CD14-positive monocyte (primary cell): ENCODE data around the gene HSCB. TPM values are rescaled to one million over a fixed set of nuclear protein-coding genes. Genes with fewer than 3 reads are reported as not detected.

Experiments
- DNase-seq, 3 donors: peaks; one replicate each; pipeline ENCODE4 v3.0.0-alpha.2; 2011 to 2022
- H2AFZ ChIP-seq: 2 replicates; pipeline ENCODE4 v1.6.0; 2012; ENCODE audit warnings: mild to moderate bottlenecking, low read depth, low read length, inconsistent platforms; ENCODE audit not compliant: insufficient read depth, poor library complexity, severe bottlenecking
- H3K27ac ChIP-seq, 2 donors: 1 replicate in 1 of 2; 2 replicates in 1 of 2; pipeline ENCODE4 v1.5.1; 2012 to 2013; ENCODE audit warnings: low read length in 2 of 2, control low read depth in 1 of 2, inconsistent platforms in 1 of 2, low read depth in 1 of 2, mild to moderate bottlenecking in 1 of 2
- H3K27me3 ChIP-seq, 2 donors: one replicate each; pipeline versions ENCODE4 v1.6.0 to v1.6.1; 2011 to 2013; ENCODE audit warnings: low read length in 2 of 2; ENCODE audit not compliant: control insufficient read depth in 2 of 2, insufficient read depth in 2 of 2
- H3K36me3 ChIP-seq, 2 donors: replicated peaks in 1 of 2; 1 replicate in 1 of 2; 2 replicates in 1 of 2; pipeline versions ENCODE4 v1.5.1 to v1.6.1; 2012 to 2013; ENCODE audit warnings: low read length in 2 of 2, control low read depth in 1 of 2, inconsistent platforms in 1 of 2, mild to moderate bottlenecking in 1 of 2; ENCODE audit not compliant: insufficient read depth in 2 of 2, control insufficient read depth in 1 of 2
- H3K4me1 ChIP-seq, 2 donors: 1 replicate in 1 of 2; 2 replicates in 1 of 2; pipeline versions ENCODE4 v1.5.1 to v1.6.1; 2012 to 2013; ENCODE audit warnings: low read length in 2 of 2, control low read depth in 1 of 2, inconsistent platforms in 1 of 2, mild to moderate bottlenecking in 1 of 2, moderate library complexity in 1 of 2; ENCODE audit not compliant: insufficient read depth in 2 of 2, control insufficient read depth in 1 of 2
- H3K4me2 ChIP-seq: replicated peaks from 2 replicates; pipeline ENCODE3; 2012; ENCODE audit warnings: low read length, moderate library complexity, mild to moderate bottlenecking; ENCODE audit not compliant: poor library complexity, severe bottlenecking; ENCODE audit errors: extremely low read depth
- H3K4me3 ChIP-seq, 3 experiments: fragments of 200-600 bp in 1 of 3; sonication (generic) in 1 of 3; replicated peaks in 1 of 3; 1 replicate in 2 of 3; 2 replicates in 1 of 3; pipeline ENCODE4 v1.5.1; 2011 to 2013; ENCODE audit warnings: low read length in 3 of 3, mild to moderate bottlenecking in 3 of 3, control low read depth in 2 of 3, low read depth in 2 of 3, inconsistent platforms in 1 of 3, moderate library complexity in 1 of 3
- H3K79me2 ChIP-seq: 2 replicates; pipeline ENCODE4 v1.6.0; 2012; ENCODE audit warnings: mild to moderate bottlenecking, control low read depth, inconsistent platforms, low read length, moderate library complexity; ENCODE audit not compliant: insufficient read depth
- H3K9ac ChIP-seq: 2 replicates; pipeline ENCODE4 v1.6.0; 2017; ENCODE audit warnings: low read length, mild to moderate bottlenecking; ENCODE audit not compliant: insufficient read depth, poor library complexity, severe bottlenecking
- H3K9me3 ChIP-seq, 2 donors: replicated peaks in 1 of 2; 1 replicate in 1 of 2; 2 replicates in 1 of 2; pipeline versions ENCODE4 v1.5.1 to v1.6.1; 2012 to 2013; ENCODE audit warnings: low read length in 2 of 2, control low read depth in 1 of 2; ENCODE audit not compliant: control insufficient read depth in 1 of 2, insufficient read depth in 1 of 2
- H4K20me1 ChIP-seq: 2 replicates; pipeline ENCODE4 v1.6.0; 2012; ENCODE audit warnings: mild to moderate bottlenecking, low read length, control low read depth, moderate library complexity; ENCODE audit not compliant: insufficient read depth
- H3K27ac Mint-ChIP-seq, 7 donors: one replicate each; pipeline ENCODE4 v1.8.0; 2020; ENCODE audit warnings: mild to moderate bottlenecking in 7 of 7, mixed read lengths in 7 of 7, moderate library complexity in 6 of 7, inconsistent platforms in 2 of 7
- H3K27me3 Mint-ChIP-seq, 3 donors: one replicate each; pipeline ENCODE4 v1.8.0; 2021 to 2022; ENCODE audit warnings: low read depth in 3 of 3, mild to moderate bottlenecking in 3 of 3, mixed read lengths in 3 of 3, moderate library complexity in 3 of 3, inconsistent platforms in 1 of 3
- H3K36me3 Mint-ChIP-seq, 2 donors: one replicate each; pipeline ENCODE4 v1.8.0; 2020; ENCODE audit warnings: mixed read lengths in 2 of 2, inconsistent platforms in 1 of 2, mild to moderate bottlenecking in 1 of 2
- H3K4me1 Mint-ChIP-seq: one replicate; pipeline ENCODE4 v1.8.0; 2020; ENCODE audit warnings: mild to moderate bottlenecking, mixed read lengths
- H3K4me3 Mint-ChIP-seq, 2 donors: one replicate each; pipeline ENCODE4 v1.8.0; 2020; ENCODE audit warnings: mild to moderate bottlenecking in 2 of 2, mixed read lengths in 2 of 2, moderate library complexity in 1 of 2
- H3K9me3 Mint-ChIP-seq, 7 donors: one replicate each; pipeline ENCODE4 v1.8.0; 2020 to 2022; ENCODE audit warnings: mixed read lengths in 7 of 7, mild to moderate bottlenecking in 6 of 7, moderate library complexity in 6 of 7, inconsistent platforms in 2 of 7
- WGBS: methylation state at CpG from one replicate; pipeline ENCODE4 v1.1.5; 2013; ENCODE audit warnings: missing lambda C conversion rate; ENCODE audit not compliant: insufficient coverage; 5-methylcytosine and 5-hydroxymethylcytosine counted together
- intact Hi-C, 2 donors: fragments of 100-400 bp; cut with micrococcal nuclease; formaldehyde crosslinking; loops; one replicate each; pipeline versions ENCODE4 v1.15.0 to v1.15.1; 2023
- polyA plus RNA-seq, 3 donors: library from polyadenylated mRNA; depleted of rRNA in 1 of 3; unstranded in 2 of 3; stranded (reverse) in 1 of 3; fragments of 300-500 nt in 2 of 3; fragments of >200 nt in 1 of 3; fragmentation: Illumina TruSeq in 2 of 3; gene quantifications; 1 replicate in 2 of 3; 2 replicates in 1 of 3; pipeline ENCODE4 v1.2.3, GENCODE V29; 2012 to 2021
- TF ChIP-seq, protein P1 (sequence below): fragments of 200-600 bp; IDR thresholded peaks from one replicate; pipeline ENCODE4 v1.8.0; 2022; ENCODE audit warnings: antibody characterized with exemption, mild to moderate bottlenecking

Gene HSCB
- polyA plus RNA-seq, 3 donors, result 10.1 to 13.2 (median 10.3) TPM

GRCh38 chr22:28766628-28767027 is 24.8 kb downstream of the HSCB start:
- Histone ChIP-seq H3K4me1 (no peaks in the 10 kb centered on the region), H2AFZ (no peak overlapping the region), H3K36me3 (no peaks in the 10 kb centered on the region), H3K27me3 (no peaks in the 10 kb centered on the region), H4K20me1 (no peaks in the 10 kb centered on the region), H3K4me2 (no peak overlapping the region), H3K9ac (no peak overlapping the region), H3K27ac (no peak overlapping the region), H3K79me2 (no peaks in the 10 kb centered on the region), H3K4me3 (no peak overlapping the region), H3K9me3 (peaks cover 5% of the 10 kb centered on the region in 2 donors)
- Mint-ChIP-seq H3K27me3 (peaks cover 3 to 6% (median 3%) of the 10 kb centered on the region in 3 donors), H3K36me3 (no peaks in the 10 kb centered on the region), H3K9me3 (peaks cover 0 to 9% (median 7%) of the 10 kb centered on the region in 7 donors), H3K4me3 (no peak overlapping the region), H3K4me1 (no peaks in the 10 kb centered on the region), H3K27ac (no peak overlapping the region)
- TF ChIP-seq, protein P1, sequence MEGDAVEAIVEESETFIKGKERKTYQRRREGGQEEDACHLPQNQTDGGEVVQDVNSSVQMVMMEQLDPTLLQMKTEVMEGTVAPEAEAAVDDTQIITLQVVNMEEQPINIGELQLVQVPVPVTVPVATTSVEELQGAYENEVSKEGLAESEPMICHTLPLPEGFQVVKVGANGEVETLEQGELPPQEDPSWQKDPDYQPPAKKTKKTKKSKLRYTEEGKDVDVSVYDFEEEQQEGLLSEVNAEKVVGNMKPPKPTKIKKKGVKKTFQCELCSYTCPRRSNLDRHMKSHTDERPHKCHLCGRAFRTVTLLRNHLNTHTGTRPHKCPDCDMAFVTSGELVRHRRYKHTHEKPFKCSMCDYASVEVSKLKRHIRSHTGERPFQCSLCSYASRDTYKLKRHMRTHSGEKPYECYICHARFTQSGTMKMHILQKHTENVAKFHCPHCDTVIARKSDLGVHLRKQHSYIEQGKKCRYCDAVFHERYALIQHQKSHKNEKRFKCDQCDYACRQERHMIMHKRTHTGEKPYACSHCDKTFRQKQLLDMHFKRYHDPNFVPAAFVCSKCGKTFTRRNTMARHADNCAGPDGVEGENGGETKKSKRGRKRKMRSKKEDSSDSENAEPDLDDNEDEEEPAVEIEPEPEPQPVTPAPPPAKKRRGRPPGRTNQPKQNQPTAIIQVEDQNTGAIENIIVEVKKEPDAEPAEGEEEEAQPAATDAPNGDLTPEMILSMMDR, result no peak
- DNase-seq, result no peak
- intact Hi-C loops, result no loop called here
- WGBS, result 86% methylated on average over 2 of the region's 3 CpGs

DNA sequence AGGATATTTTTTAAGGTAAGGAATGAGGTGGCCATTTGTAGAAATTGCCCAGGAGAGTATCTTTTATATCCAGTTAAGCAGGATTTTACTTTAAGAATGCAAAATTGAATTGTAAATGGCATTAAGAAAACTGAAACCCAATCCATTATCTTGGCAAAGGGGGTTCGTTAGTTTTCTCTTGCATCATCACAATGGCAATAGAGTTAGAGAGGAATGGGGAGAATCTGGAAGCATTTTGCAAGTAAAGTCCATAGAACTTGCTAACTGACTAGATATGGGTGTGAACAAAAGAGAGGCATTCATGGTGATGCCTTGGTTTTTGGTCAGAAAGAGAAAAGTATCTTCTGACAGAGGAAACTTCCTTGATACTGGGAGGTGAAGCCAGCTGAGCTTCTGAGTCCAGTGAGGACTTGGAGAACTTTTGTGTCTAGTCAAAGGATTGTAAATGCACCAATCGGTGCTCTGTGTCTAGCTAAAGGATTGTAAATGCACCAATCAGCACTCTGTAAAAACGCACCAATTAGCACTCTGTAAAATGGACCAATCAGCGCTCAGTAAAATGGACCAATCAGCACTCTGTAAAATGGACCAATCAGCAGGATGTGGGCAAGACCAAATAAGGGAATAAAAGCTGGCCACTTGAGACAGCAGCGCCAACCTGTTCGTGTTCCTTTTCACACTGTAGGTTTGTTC is 27.0 kb downstream of the HSCB start:
- Mint-ChIP-seq H3K27me3 (peaks cover 0 to 6% (median 3%) of the 10 kb centered on the region in 3 donors), H3K9me3 (peaks cover 0 to 10% (median 7%) of the 10 kb centered on the region in 7 donors), H3K4me1 (peaks cover 9% of the 10 kb centered on the region), H3K4me3 (no peak overlapping the region), H3K36me3 (no peaks in the 10 kb centered on the region), H3K27ac (no peak overlapping the region)
- Histone ChIP-seq H4K20me1 (peaks cover 2% of the 10 kb centered on the region), H3K9ac (no peak overlapping the region), H3K27ac (no peak overlapping the region), H2AFZ (no peak overlapping the region), H3K4me2 (no peak overlapping the region), H3K9me3 (peaks cover 5% of the 10 kb centered on the region in 2 donors), H3K36me3 (no peaks in the 10 kb centered on the region), H3K4me1 (peaks cover 6 to 10% of the 10 kb centered on the region in 2 donors), H3K79me2 (peaks cover 13% of the 10 kb centered on the region), H3K4me3 (no peak overlapping the region), H3K27me3 (no peaks in the 10 kb centered on the region)
- intact Hi-C loops, result no loop called here
- TF ChIP-seq, protein P1, result no peak
- WGBS, result 89% methylated on average over 5 of the region's 6 CpGs
- no peak for DNase-seq
